Mucosa of stomach (tissue), 1 donor: ENCODE data around the gene PTPRD.

Source experiments
- H3K27me3 ChIP-seq: one replicate; pipeline ENCODE4 v1.7.0; 2013; ENCODE audit warnings: mild to moderate bottlenecking, low read length; ENCODE audit not compliant: control insufficient read depth, insufficient read depth
- H3K36me3 ChIP-seq: one replicate; pipeline ENCODE4 v1.7.0; 2013; ENCODE audit warnings: low read length; ENCODE audit not compliant: control insufficient read depth, insufficient read depth
- H3K4me1 ChIP-seq: one replicate; pipeline ENCODE4 v1.7.0; 2013; ENCODE audit warnings: mild to moderate bottlenecking, low read length; ENCODE audit not compliant: control insufficient read depth, insufficient read depth
- H3K4me3 ChIP-seq: one replicate; pipeline ENCODE4 v1.7.0; 2013; ENCODE audit warnings: low read length
- H3K9ac ChIP-seq: one replicate; pipeline ENCODE4 v1.7.0; 2013; ENCODE audit warnings: mild to moderate bottlenecking, low read length, moderate library complexity
- H3K9me3 ChIP-seq: one replicate; pipeline ENCODE4 v1.7.0; 2013; ENCODE audit warnings: mild to moderate bottlenecking, low read length, moderate library complexity; ENCODE audit not compliant: control insufficient read depth
- donor health status: Pancreatic carcinoma.

The PTPRD gene

GRCh38 chr9:8627976-8628679, 1984.7 kb downstream of the PTPRD start:
- Histone ChIP-seq H3K4me1 (no peaks in the 10 kb centered on the region), H3K27me3 (no peaks in the 10 kb centered on the region), H3K9me3 (no peaks in the 10 kb centered on the region), H3K9ac (no peak overlapping the region), H3K36me3 (no peaks in the 10 kb centered on the region), H3K4me3 (no peak overlapping the region)

GRCh38 chr9:8622871-8623270, 1989.9 kb downstream of the PTPRD start:
- no peaks in the 10 kb centered on the region for H3K27me3 ChIP-seq

GRCh38 chr9:8622222-8622802, 1990.5 kb downstream of the PTPRD start:
- H3K27me3 ChIP-seq, result no peaks in the 10 kb centered on the region
- no peak overlapping the region for H3K4me3 ChIP-seq
- H3K4me1 ChIP-seq, result no peaks in the 10 kb centered on the region
- no peak overlapping the region for H3K9ac ChIP-seq
- H3K9me3 ChIP-seq, result no peaks in the 10 kb centered on the region
- no peaks in the 10 kb centered on the region for H3K36me3 ChIP-seq

More at GRCh38 chr9:8622871-8623270, 1989.9 kb downstream of the PTPRD start:
- H3K4me1 ChIP-seq, result no peaks in the 10 kb centered on the region
- H3K4me3 ChIP-seq, result no peak overlapping the region
- H3K9me3 ChIP-seq, result no peaks in the 10 kb centered on the region
- no peaks in the 10 kb centered on the region for H3K36me3 ChIP-seq
- no peak overlapping the region for H3K9ac ChIP-seq

GRCh38 chr9:8621416-8621815, 1991.4 kb downstream of the PTPRD start:
- Histone ChIP-seq H3K9me3 (no peaks in the 10 kb centered on the region), H3K36me3 (no peaks in the 10 kb centered on the region), H3K27me3 (no peaks in the 10 kb centered on the region), H3K4me3 (no peak overlapping the region), H3K9ac (no peak overlapping the region), H3K4me1 (no peaks in the 10 kb centered on the region)

GRCh38 chr9:8616414-8616813, 1996.4 kb downstream of the PTPRD start:
- Histone ChIP-seq H3K4me3 (no peak overlapping the region), H3K36me3 (no peaks in the 10 kb centered on the region), H3K9ac (no peak overlapping the region), H3K9me3 (no peaks in the 10 kb centered on the region), H3K4me1 (no peaks in the 10 kb centered on the region), H3K27me3 (no peaks in the 10 kb centered on the region)

- no peak overlapping the region for H3K9ac ChIP-seq
- H3K9me3 ChIP-seq, result no peaks in the 10 kb centered on the region
- no peak overlapping the region for H3K4me3 ChIP-seq
- no peaks in the 10 kb centered on the region for H3K36me3 ChIP-seq
- H3K4me1 ChIP-seq, result no peaks in the 10 kb centered on the region
- H3K27me3 ChIP-seq, result no peaks in the 10 kb centered on the region
These were observed 1997.8 kb downstream of the PTPRD start for GRCh38 chr9:8614926-8615440.

GRCh38 chr9:8613346-8613825, 1999.4 kb downstream of the PTPRD start:
- H3K9me3 ChIP-seq, result no peaks in the 10 kb centered on the region
- no peaks in the 10 kb centered on the region for H3K27me3 ChIP-seq
- no peaks in the 10 kb centered on the region for H3K4me1 ChIP-seq
- H3K9ac ChIP-seq, result no peak overlapping the region
- no peaks in the 10 kb centered on the region for H3K36me3 ChIP-seq
- H3K4me3 ChIP-seq, result no peak overlapping the region

GRCh38 chr9:8611153-8611552, 2001.6 kb downstream of the PTPRD start:
- H3K27me3 ChIP-seq, result no peaks in the 10 kb centered on the region
- no peaks in the 10 kb centered on the region for H3K36me3 ChIP-seq
- no peak overlapping the region for H3K9ac ChIP-seq
- no peak overlapping the region for H3K4me3 ChIP-seq
- H3K9me3 ChIP-seq, result no peaks in the 10 kb centered on the region
- no peaks in the 10 kb centered on the region for H3K4me1 ChIP-seq

GRCh38 chr9:8610256-8610655, 2002.5 kb downstream of the PTPRD start:
- Histone ChIP-seq H3K27me3 (no peaks in the 10 kb centered on the region), H3K4me3 (no peak overlapping the region), H3K4me1 (no peaks in the 10 kb centered on the region), H3K9me3 (no peaks in the 10 kb centered on the region), H3K36me3 (no peaks in the 10 kb centered on the region), H3K9ac (no peak overlapping the region)

GRCh38 chr9:8605096-8605495, 2007.7 kb downstream of the PTPRD start:
- no peaks in the 10 kb centered on the region for H3K9me3 ChIP-seq
- no peaks in the 10 kb centered on the region for H3K36me3 ChIP-seq
- H3K4me1 ChIP-seq, result no peaks in the 10 kb centered on the region
- no peaks in the 10 kb centered on the region for H3K27me3 ChIP-seq
- H3K9ac ChIP-seq, result no peak overlapping the region
- H3K4me3 ChIP-seq, result no peak overlapping the region

GRCh38 chr9:8604201-8604600, 2008.6 kb downstream of the PTPRD start:
- Histone ChIP-seq H3K9ac (no peak overlapping the region), H3K9me3 (no peaks in the 10 kb centered on the region), H3K27me3 (no peaks in the 10 kb centered on the region), H3K4me3 (no peak overlapping the region), H3K36me3 (no peaks in the 10 kb centered on the region), H3K4me1 (no peaks in the 10 kb centered on the region)

GRCh38 chr9:8600914-8601680, 2011.7 kb downstream of the PTPRD start:
- H3K4me3 ChIP-seq, result no peak overlapping the region
- H3K4me1 ChIP-seq, result no peaks in the 10 kb centered on the region
- no peak overlapping the region for H3K9ac ChIP-seq
- H3K36me3 ChIP-seq, result no peaks in the 10 kb centered on the region
- H3K27me3 ChIP-seq, result no peaks in the 10 kb centered on the region
- H3K9me3 ChIP-seq, result no peaks in the 10 kb centered on the region
